HCT116 (cell line): Measurements from ENCODE around the gene MBP. TPM values are rescaled to one million over a fixed set of nuclear protein-coding genes. Genes with fewer than 3 reads are reported as not detected.

Experiments used
- ATAC-seq: fragments of 200-7000 bp; cut with Tn5 transposase; 2 replicates; pipeline ENCODE4 v1.9.1; 2020; ENCODE audit warnings: mild to moderate bottlenecking, moderate library complexity
- BruUV-seq: library from RNA; stranded (reverse); fragments of 400-500 nt; replicated peaks from 2 replicates; lab custom pipeline; 2021; lab: Mats Ljungman, UMichigan
- CTCF ChIA-PET: fragments of 300-600 bp; sonication (Branson Sonifier 250); formaldehyde crosslinking; loops from one replicate; lab custom pipeline; 2021; ENCODE audit warnings: antibody characterized with exemption; lab: Charles Lee
- POLR2A ChIA-PET: fragments of 300-600, 350-600 bp; sonication (Branson Sonifier 250); formaldehyde crosslinking; loops from one replicate; lab custom pipeline; 2021; ENCODE audit warnings: antibody characterized with exemption; lab: Charles Lee
- RAD21 ChIA-PET, 2 experiments: fragments of 300-600 bp; sonication (Branson Sonifier 250); formaldehyde crosslinking; loops; one replicate each; lab custom pipeline; 2023; ENCODE audit warnings: low total read pairs in 2 of 2; ENCODE audit not compliant: uncharacterized antibody in 2 of 2, unreplicated experiment in 2 of 2, low non-redundant PET in 1 of 2; lab: Charles Lee
- DNase-seq: peaks from one replicate; pipeline ENCODE4 v3.0.0-alpha.2; 2010; ENCODE audit warnings: low read depth, low spot score
- H2AFZ ChIP-seq: fragments of 200-600 bp; shearing (Covaris generic), sonication (generic); 2 replicates; pipeline ENCODE4 v1.6.1; 2017; ENCODE audit warnings: low read depth, mixed run types, mixed read lengths, antibody characterized with exemption, low read length; ENCODE audit not compliant: poor library complexity, severe bottlenecking
- H3K27ac ChIP-seq: 2 replicates; pipeline ENCODE4 v1.5.1; 2012; ENCODE audit warnings: low read depth, low read length
- H3K27me3 ChIP-seq: fragments of 200-600 bp; sonication (generic); 2 replicates; pipeline ENCODE4 v1.6.1; 2016; ENCODE audit warnings: mixed run types, low read length, mixed read lengths; ENCODE audit not compliant: insufficient read depth
- H3K36me3 ChIP-seq, 2 experiments: fragments of 200-500 bp in 1 of 2; fragments of 200-600 bp in 1 of 2; sonication (Bioruptor generic) in 1 of 2; sonication (generic) in 1 of 2; 2 replicates each; pipeline versions ENCODE4 v1.5.1 to v1.6.1; 2014 to 2016; ENCODE audit warnings: low read length in 2 of 2, inconsistent platforms in 1 of 2, mixed read lengths in 1 of 2, mixed run types in 1 of 2; ENCODE audit not compliant: insufficient read depth in 2 of 2, control insufficient read depth in 1 of 2
- H3K4me1 ChIP-seq, 2 experiments: fragments of 200-600 bp in 1 of 2; sonication (generic) in 1 of 2; 2 replicates each; pipeline versions ENCODE4 v1.5.1 to v1.6.1; 2012 to 2017; ENCODE audit warnings: low read length in 2 of 2, inconsistent platforms in 1 of 2, mild to moderate bottlenecking in 1 of 2, mixed read lengths in 1 of 2, mixed run types in 1 of 2, moderate library complexity in 1 of 2; ENCODE audit not compliant: insufficient read depth in 2 of 2, control insufficient read depth in 1 of 2
- H3K4me2 ChIP-seq: fragments of 200-600 bp; sonication (generic); 2 replicates; pipeline ENCODE4 v1.6.1; 2017; ENCODE audit warnings: mixed run types, low read length, mixed read lengths
- H3K4me3 ChIP-seq, 2 experiments: fragments of 200-600 bp in 1 of 2; sonication (generic) in 1 of 2; replicated peaks in 1 of 2; 2 replicates each; pipeline ENCODE4 v1.5.1; 2011 to 2016; ENCODE audit warnings: low read length in 2 of 2, control low read depth in 1 of 2, low read depth in 1 of 2, mild to moderate bottlenecking in 1 of 2, mixed read lengths in 1 of 2, mixed run types in 1 of 2
- H3K79me2 ChIP-seq: fragments of 200-600 bp; sonication (generic); 2 replicates; pipeline ENCODE4 v1.6.1; 2017; ENCODE audit warnings: mild to moderate bottlenecking, mixed run types, low read length, moderate library complexity, mixed read lengths; ENCODE audit not compliant: insufficient read depth
- H3K9ac ChIP-seq: fragments of 200-600 bp; sonication (generic); 2 replicates; pipeline ENCODE4 v1.6.1; 2016; ENCODE audit warnings: low read length, mixed read lengths
- H3K9me2 ChIP-seq: fragments of 200-600 bp; sonication (generic), shearing (Covaris generic); 2 replicates; pipeline ENCODE4 v1.6.1; 2017; ENCODE audit warnings: mixed run types, mild to moderate bottlenecking, moderate library complexity; ENCODE audit not compliant: insufficient read depth
- H3K9me3 ChIP-seq, 2 experiments: fragments of 200-500 bp in 1 of 2; fragments of 200-600 bp in 1 of 2; sonication (Bioruptor generic) in 1 of 2; sonication (generic) in 1 of 2; 2 replicates each; pipeline ENCODE4 v1.6.1; 2014 to 2017; ENCODE audit warnings: low read length in 2 of 2, mixed read lengths in 2 of 2, inconsistent platforms in 1 of 2, low read depth in 1 of 2, mild to moderate bottlenecking in 1 of 2, mixed run types in 1 of 2, moderate library complexity in 1 of 2; ENCODE audit not compliant: control insufficient read depth in 1 of 2, insufficient read depth in 1 of 2
- H4K20me1 ChIP-seq: fragments of 200-600 bp; sonication (generic), shearing (Covaris generic); 2 replicates; pipeline ENCODE4 v1.6.1; 2017; ENCODE audit warnings: mixed run types, mild to moderate bottlenecking, moderate library complexity; ENCODE audit not compliant: insufficient read depth
- CBX3 ChIP-seq: IDR thresholded peaks from 2 replicates; pipeline ENCODE4 v1.6.1; 2012; ENCODE audit warnings: low read depth
- EGR1 ChIP-seq: IDR thresholded peaks from 2 replicates; pipeline ENCODE4 v1.6.1; 2012; ENCODE audit warnings: low read depth
- EZH2phosphoT487 ChIP-seq: fragments of 200-600 bp; IDR thresholded peaks from 2 replicates; pipeline ENCODE4 v1.6.1; 2018; ENCODE audit warnings: antibody characterized with exemption, borderline replicate concordance
- SIN3A ChIP-seq: IDR thresholded peaks from 2 replicates; pipeline ENCODE4 v1.6.1; 2012; ENCODE audit warnings: low read depth
- SP1 ChIP-seq: IDR thresholded peaks from 2 replicates; pipeline ENCODE4 v1.6.1; 2012; ENCODE audit warnings: low read depth
- ZBTB33 ChIP-seq: IDR thresholded peaks from 2 replicates; pipeline ENCODE4 v1.6.1; 2011; ENCODE audit warnings: mild to moderate bottlenecking, low read length, moderate library complexity; ENCODE audit not compliant: insufficient replicate concordance; ENCODE audit errors: extremely low read depth
- intact Hi-C: fragments of 100-400 bp; cut with micrococcal nuclease; formaldehyde crosslinking; loops from 2 replicates; pipeline ENCODE4 v1.10.0; 2022
- total RNA-seq: library from RNA; stranded (reverse); gene quantifications from one replicate; pipeline ENCODE4 v1.2.1, GENCODE V29; 2021; ENCODE audit not compliant: unreplicated experiment

The MBP gene
- total RNA-seq, 1 experiment from 2014 or later: 34.9 TPM

- CTCF ChIA-PET: no interaction called here
- no TSS peak for BruUV-seq
Observed at GRCh38 chr18:77135339-77136075, 2.9 kb upstream of the MBP start.

More at GRCh38 chr18:77135339-77136075, 2.9 kb upstream of the MBP start:
- Histone ChIP-seq H3K27me3 (no peaks in the 10 kb centered on the region), H3K4me1 (peaks cover 8 to 21% of the 10 kb centered on the region in 2 experiments; a peak in 3 of 4 replicates), H4K20me1 (no peaks in the 10 kb centered on the region), H3K4me3 (no peak overlapping the region), H3K9ac (no peak overlapping the region), H3K9me3 (no peaks in the 10 kb centered on the region), H2AFZ (no peak overlapping the region), H3K79me2 (peaks cover 16% of the 10 kb centered on the region), H3K36me3 (no peaks in the 10 kb centered on the region), H3K9me2 (no peaks in the 10 kb centered on the region), H3K27ac (no peak overlapping the region), H3K4me2 (no peak overlapping the region)
- ChIA-PET RAD21 (no interaction called here), POLR2A (no interaction called here)
- DNase-seq (no peak), ATAC-seq (no peak)
- TF ChIP-seq SP1: no peak
- TF ChIP-seq EZH2phosphoT487: no peak
- TF ChIP-seq CBX3: no peak
- TF ChIP-seq SIN3A: no peak
- TF ChIP-seq ZBTB33: no peak
- TF ChIP-seq EGR1: no peak
- intact Hi-C loops: loop anchor here (10.0 kb wide), 1 partner anchor 131 kb away; no protein-coding TSS in a partner anchor
